OCI-LY1 (cell line): ENCODE results near the gene TMC6.

ENCODE experiments used
- CTCF ChIP-seq: fragments of 200-600 bp; sonication (generic), shearing (Covaris generic); IDR thresholded peaks from 2 replicates; pipeline ENCODE4 v1.5.1; 2017; ENCODE audit warnings: mild to moderate bottlenecking, antibody characterized with exemption, low read length, moderate library complexity, mixed read lengths
- EZH2 ChIP-seq: fragments of 200-600 bp; sonication (generic), shearing (Covaris generic); IDR thresholded peaks from 2 replicates; pipeline ENCODE4 v1.8.0; 2017; ENCODE audit warnings: borderline replicate concordance, mixed run types, mild to moderate bottlenecking, antibody characterized with exemption, low read length, moderate library complexity, mixed read lengths

- TF ChIP-seq CTCF (no peak), EZH2 (no peak)
These were observed 6.2 kb downstream of the TMC6 start for GRCh38 chr17:78122216-78122930.
